ENCODE measurements around the gene GPD2. TPM values are rescaled to one million over a fixed set of nuclear protein-coding genes. Genes with fewer than 3 reads are reported as not detected.

Gene GPD2
- total and polyA plus RNA-seq, 2 of the 4 experiments (the other 2 are of a cell fraction), result 20.4 to 100 TPM

GRCh38 chr2:156532989-156533388 lies 96.8 kb downstream of the GPD2 start:
- no peak overlapping the region for H3K14ac ChIP-seq (replicated peaks; ENCODE audit: low read depth, low read length)
- no peak overlapping the region for H2AFZ ChIP-seq (replicated peaks; ENCODE audit: low read length, poor library complexity)
- DNase-seq (no peak), ATAC-seq (ENCODE audit: low read depth) (no peak)
- no peaks in the 10 kb centered on the region for H3K36me3 ChIP-seq (ENCODE audit: control insufficient read depth, insufficient read depth, low read length)
- H2BK15ac ChIP-seq (ENCODE audit: low read depth, low read length), result no peak overlapping the region
- H3K27ac ChIP-seq (ENCODE audit: insufficient read depth, low read length), result no peak overlapping the region
- POLR2A ChIA-PET (ENCODE audit: unreplicated experiment), result no interaction called here
- CTCF ChIA-PET, result no interaction called here
- no peak overlapping the region for H2BK20ac ChIP-seq (ENCODE audit: low read depth, low read length)
- H2BK120ac ChIP-seq (ENCODE audit: low read depth, low read length), result no peak overlapping the region
- in situ Hi-C loops (cut with MboI; ENCODE audit: low sequenced_read_pairs) (no loop called here), intact Hi-C loops (cut with micrococcal nuclease) (no loop called here), dilution Hi-C loops (cut with HindIII; ENCODE audit: low sequenced_read_pairs, unreplicated experiment) (no loop called here)
- H3K4ac ChIP-seq (ENCODE audit: low read depth, low read length), result no peak overlapping the region
- H3K56ac ChIP-seq (ENCODE audit: extremely low read depth, insufficient read depth, low read length), result no peak overlapping the region
- H3K79me1 ChIP-seq (ENCODE audit: low read depth in 1 of 2, low read length in 2 of 2), result peaks cover 0 to 3% of the 10 kb centered on the region in 2 experiments; a peak in 2 of 4 replicates
- H2AK5ac ChIP-seq (ENCODE audit: low read depth, low read length), result no peak overlapping the region
- no peak overlapping the region for H4K8ac ChIP-seq (ENCODE audit: low read depth in 2 of 2, low read length in 2 of 2)
- no peak overlapping the region for H3K18ac ChIP-seq (ENCODE audit: low read depth, low read length)
- H3K9ac ChIP-seq (ENCODE audit: low read depth, low read length), result no peak overlapping the region
- H2BK5ac ChIP-seq (ENCODE audit: low read depth, low read length, poor library complexity, severe bottlenecking), result no peak overlapping the region
- no peaks in the 10 kb centered on the region; the same call in 1 of the 2 replicates for H3K9me3 ChIP-seq (ENCODE audit: control insufficient read depth, insufficient read depth, low read length)
- H3K4me2 ChIP-seq (ENCODE audit: low read depth, low read length), result no peak overlapping the region
- H4K5ac ChIP-seq (ENCODE audit: low read depth, low read length), result no peak overlapping the region
- BruUV-seq (replicated peaks), result no TSS peak
- no peak overlapping the region for H3K23ac ChIP-seq (ENCODE audit: low read depth, low read length)
- H3K4me1 ChIP-seq (ENCODE audit: control insufficient read depth, insufficient read depth, low read length), result 0 out of 2 replicates have a peak, but pooled peaks cover 3% of the 10 kb centered on the region
- WGBS, 2 experiments (ENCODE audit: extremely low coverage in 2 of 2, insufficient read length in 1 of 2), result no CpG with 5 or more reads among the region's 2 CpGs
- H3K27me3 ChIP-seq (ENCODE audit: control insufficient read depth, insufficient read depth, low read length), result no peaks in the 10 kb centered on the region
- no peak for TF ChIP-seq FOS (IDR thresholded peaks at IDR 0.05; ENCODE audit: low read depth, low read length)
- TF ChIP-seq NFE2L2 (IDR thresholded peaks at IDR 0.05; ENCODE audit: low read depth, low read length), result no peak
- no peak for TF ChIP-seq CTCF (conservative IDR thresholded peaks at IDR 0.05; ENCODE audit: low read depth, low read length)
- no peak for TF ChIP-seq MAFK (IDR thresholded peaks at IDR 0.05; ENCODE audit: low read depth, low read length)
- no peak for TF ChIP-seq POLR2A (IDR thresholded peaks at IDR 0.05; ENCODE audit: low read depth, low read length)
- H3K4me3 ChIP-seq (ENCODE audit: insufficient read depth, low read depth, low read length), result no peak overlapping the region
- no peak overlapping the region for H2AK9ac ChIP-seq (replicated peaks; ENCODE audit: low read depth, low read length, poor library complexity)
- H4K20me1 ChIP-seq (ENCODE audit: insufficient read depth, low read length), result no peaks in the 10 kb centered on the region
- 0 out of 2 replicates have a peak, but pooled peaks cover 4% of the 10 kb centered on the region for H3K9me1 ChIP-seq (ENCODE audit: insufficient read depth, low read length)
- no peak overlapping the region for H4K91ac ChIP-seq (ENCODE audit: insufficient read depth, low read depth, low read length)

All from IMR-90 (cell line).